K562 (cell line): ENCODE data around the gene ADPRHL1. TPM values are rescaled to one million over a fixed set of nuclear protein-coding genes. Genes with fewer than 3 reads are reported as not detected.

ENCODE experiments used
- ATAC-seq: fragments of 200-7000 bp; cut with Tn5 transposase; 3 replicates; pipeline ENCODE4 v1.9.1; 2020; ENCODE audit warnings: moderate library complexity
- BruUV-seq: library from RNA; stranded (reverse); fragments of 400-500 nt; replicated peaks from 2 replicates; lab custom pipeline; 2021; lab: Mats Ljungman, UMichigan
- CTCF ChIA-PET: fragments of 300-600 bp; formaldehyde crosslinking; extraction: SDS; loops from one replicate; lab custom pipeline; 2021; ENCODE audit warnings: low intra/inter-chr PET ratio; lab: Yijun Ruan, JAX
- POLR2A ChIA-PET: fragments of 300-600, 350-650 bp; sonication (Branson Sonifier 250); formaldehyde crosslinking; extraction: SDS; loops from one replicate; lab custom pipeline; 2021; ENCODE audit warnings: antibody characterized with exemption, inconsistent platforms; lab: Yijun Ruan, JAX
- DNase-seq, 4 experiments: peaks; one replicate each; pipeline versions ENCODE4 v3.0.0 to v3.0.0-alpha.2; 2011 to 2018; ENCODE audit warnings: low spot score in 3 of 4, mixed read lengths in 3 of 4; ENCODE audit errors: extremely low read depth in 1 of 4
- FAIRE-seq: peaks from 2 replicates; lab custom pipeline; 2011; peaks lifted over from hg19 to GRCh38; lab: Jason Lieb, UNC
- H2AFZ ChIP-seq: 2 replicates; pipeline ENCODE4 v1.6.0; 2011; ENCODE audit warnings: low read depth, low read length, control low read depth, inconsistent platforms
- H3K27ac ChIP-seq: fragments of 200-600 bp; 3 replicates; pipeline ENCODE4 v1.8.0; 2011; ENCODE audit warnings: low read depth, mild to moderate bottlenecking, control low read depth, inconsistent platforms, low read length, moderate library complexity, mixed read lengths; ENCODE audit errors: extremely low read depth
- H3K27me3 ChIP-seq, 2 experiments: fragments of 300-600 bp in 1 of 2; 2 replicates in 1 of 2; 3 replicates in 1 of 2; pipeline versions ENCODE4 v1.6.0 to v1.8.0; 2011; ENCODE audit warnings: inconsistent platforms in 2 of 2, low read length in 2 of 2, mild to moderate bottlenecking in 1 of 2, mixed read lengths in 1 of 2, moderate library complexity in 1 of 2; ENCODE audit not compliant: control insufficient read depth in 2 of 2, insufficient read depth in 2 of 2
- H3K36me3 ChIP-seq: fragments of 300-600 bp; 3 replicates; pipeline ENCODE4 v1.8.0; 2011; ENCODE audit warnings: mild to moderate bottlenecking, low read length, inconsistent platforms; ENCODE audit not compliant: control insufficient read depth, insufficient read depth
- H3K4me1 ChIP-seq, 2 experiments: fragments of 200-600 bp in 1 of 2; replicated peaks in 1 of 2; 2 replicates in 1 of 2; 3 replicates in 1 of 2; pipeline versions ENCODE4 v1.5.1 to v1.8.0; 2011; ENCODE audit warnings: inconsistent platforms in 2 of 2, low read length in 2 of 2, mild to moderate bottlenecking in 1 of 2, mixed read lengths in 1 of 2, moderate library complexity in 1 of 2; ENCODE audit not compliant: control insufficient read depth in 2 of 2, insufficient read depth in 2 of 2
- H3K4me2 ChIP-seq: 2 replicates; pipeline ENCODE4 v1.6.1; 2011; ENCODE audit warnings: low read length, control low read depth, inconsistent platforms, mixed read lengths; ENCODE audit not compliant: insufficient read depth
- H3K4me3 ChIP-seq: fragments of 200-600 bp; sonication (generic), shearing (Covaris generic); 2 replicates; pipeline ENCODE4 v1.5.1; 2016; ENCODE audit warnings: control low read depth, inconsistent platforms
- H3K79me2 ChIP-seq: fragments of 200-600 bp; 3 replicates; pipeline ENCODE4 v1.8.0; 2011; ENCODE audit warnings: low read length, inconsistent platforms; ENCODE audit not compliant: control insufficient read depth, insufficient read depth
- H3K9ac ChIP-seq, 2 experiments: 2 replicates each; pipeline versions ENCODE4 v1.6.0 to v1.6.1; 2011; ENCODE audit warnings: low read depth in 2 of 2, low read length in 2 of 2, control low read depth in 1 of 2, inconsistent platforms in 1 of 2, mild to moderate bottlenecking in 1 of 2, mixed read lengths in 1 of 2; ENCODE audit not compliant: insufficient read depth in 1 of 2
- H3K9me1 ChIP-seq: one replicate; pipeline ENCODE4 v1.6.0; 2011; ENCODE audit warnings: inconsistent platforms, mild to moderate bottlenecking, low read length, moderate library complexity; ENCODE audit not compliant: control insufficient read depth, insufficient read depth
- H3K9me3 ChIP-seq: replicated peaks from 2 replicates; pipeline ENCODE4 v1.5.1; 2011; ENCODE audit warnings: low read depth, low read length, inconsistent platforms; ENCODE audit not compliant: control insufficient read depth, insufficient read depth
- H4K20me1 ChIP-seq: replicated peaks from 2 replicates; pipeline ENCODE4 v1.6.1; 2011; ENCODE audit warnings: low read length, inconsistent platforms, mixed read lengths; ENCODE audit not compliant: control insufficient read depth, insufficient read depth
- CBFA2T3 ChIP-seq: fragments of 450-650 bp; IDR thresholded peaks from 2 replicates; pipeline ENCODE4 v1.6.1; 2017
- EP300 ChIP-seq: IDR thresholded peaks from 2 replicates; pipeline ENCODE4 v1.6.1; 2012; ENCODE audit warnings: low read length, improper control_type of control experiment
- TCF3 ChIP-seq: sonication (generic); formaldehyde crosslinking; IDR thresholded peaks from 2 replicates; pipeline ENCODE4 v1.4.0; 2020; ENCODE audit warnings: mild to moderate bottlenecking, missing genetic modification reagents
- TEAD4 ChIP-seq, 2 experiments: sonication (generic) in 1 of 2; formaldehyde crosslinking in 1 of 2; IDR thresholded peaks; 2 replicates each; pipeline versions ENCODE4 v1.6.1 to v1.8.0; 2012 to 2022; ENCODE audit warnings: borderline replicate concordance in 1 of 2, inconsistent platforms in 1 of 2, low read length in 1 of 2, mild to moderate bottlenecking in 1 of 2, missing genetic modification reagents in 1 of 2
- TOE1 ChIP-seq, 2 experiments: fragments of 450-650 bp in 1 of 2; sonication (generic) in 1 of 2; formaldehyde crosslinking in 1 of 2; IDR thresholded peaks; 2 replicates each; pipeline versions ENCODE4 v1.7.1 to v1.8.0; 2016 to 2022; ENCODE audit warnings: borderline replicate concordance in 2 of 2, mild to moderate bottlenecking in 2 of 2, antibody characterized with exemption in 1 of 2, inconsistent platforms in 1 of 2, low read depth in 1 of 2, missing genetic modification reagents in 1 of 2, moderate library complexity in 1 of 2
- ZNF75A ChIP-seq: fragments of 450-650 bp; formaldehyde crosslinking; IDR thresholded peaks from 2 replicates; pipeline ENCODE4 v1.4.0; 2020; ENCODE audit warnings: mild to moderate bottlenecking
- WGBS: fragments of 100-300 bp; shearing (Covaris generic); methylation state at CpG from one replicate; pipeline ENCODE4 v1.1.6; 2016; ENCODE audit warnings: low coverage, mixed read lengths; ENCODE audit not compliant: insufficient coverage; ENCODE audit errors: missing lambda C conversion rate; 5-methylcytosine and 5-hydroxymethylcytosine counted together
- in situ Hi-C: fragments of 300-500 bp; cut with MboI; formaldehyde crosslinking; loops from 4 replicates; pipeline ENCODE4 v1.15.0; 2018; ENCODE audit warnings: inconsistent platforms, mixed read lengths
- intact Hi-C: fragments of 100-400 bp; cut with micrococcal nuclease; formaldehyde crosslinking; loops from 2 replicates; pipeline ENCODE4 v1.14.2; 2022
- polyA plus RNA-seq, 8 experiments: library from polyadenylated mRNA; depleted of rRNA in 4 of 8; stranded (reverse) in 5 of 8; unstranded in 3 of 8; fragments of >200 nt; fragmentation: Nextera tagmentation in 2 of 8; fragmentation: Illumina TruSeq in 1 of 8; extraction: Ambion mirVana in 2 of 8; extraction: Trizol in 1 of 8; gene quantifications; 2 replicates each; pipeline versions ENCODE4 v1.2.1 to v1.2.3, GENCODE V29; 2011 to 2014; ENCODE audit warnings: inconsistent platforms in 1 of 8, missing spikeins in 1 of 8
- total RNA-seq, 7 experiments: library from RNA; depleted of rRNA in 6 of 7; stranded (reverse); fragments of >200 nt in 6 of 7; fragmentation: Illumina TruSeq in 2 of 7; extraction: Trizol in 2 of 7; gene quantifications; 2 replicates each; pipeline versions ENCODE4 v1.2.1 to v1.2.3, GENCODE V29; 2011 to 2021; ENCODE audit warnings: low replicate concordance in 1 of 7

ADPRHL1 gene
- total and polyA plus RNA-seq, 9 of the 15 experiments (the other 6 are each of a cell fraction or from before 2014, with no cell fraction given): 0.06 to 0.76 (median 0.37) TPM; not detected in 1

- H3K4me3 ChIP-seq: no peak overlapping the region
- no peak overlapping the region for H2AFZ ChIP-seq
- no peaks in the 10 kb centered on the region for H3K9me3 ChIP-seq
- FAIRE-seq (no peak), ATAC-seq (peak; percentile 16), DNase-seq (no peak)
- H3K9me1 ChIP-seq: no peaks in the 10 kb centered on the region
- CTCF ChIA-PET: no interaction called here
- no peaks in the 10 kb centered on the region for H3K27me3 ChIP-seq
- H3K27ac ChIP-seq: peak overlapping the region; percentile 22; the same call in 2 of the 3 replicates
- TF ChIP-seq TCF3 (CRISPR knock-in tag) (0 out of 2 replicates have a peak, but pooled peaks have one; percentile 5), CBFA2T3 (peak; percentile 15; the same call in 1 of the 2 replicates), TOE1 (IDR thresholded peaks at IDR 0.05; ENCODE audit: borderline replicate concordance) (no peak), TOE1 (CRISPR knock-in tag; IDR thresholded peaks at IDR 0.05; ENCODE audit: borderline replicate concordance, low read depth) (no peak), EP300 (peak; percentile 10; the same call in 1 of the 2 replicates), TEAD4 (IDR thresholded peaks at IDR 0.05; ENCODE audit: low read length) (no peak), TEAD4 (CRISPR knock-in tag; IDR thresholded peaks at IDR 0.05; ENCODE audit: borderline replicate concordance) (no peak), ZNF75A (CRISPR knock-in tag) (no peak)
- H3K79me2 ChIP-seq: peaks cover 8% of the 10 kb centered on the region; the same call in 2 of the 3 replicates
- WGBS: 21% methylated on average over 10 of the region's 11 CpGs
- H3K4me2 ChIP-seq: peak overlapping the region; percentile 18
- in situ Hi-C loops: no loop called here
- intact Hi-C loops: loop anchor here (5.0 kb wide), 1 partner anchor 62 kb away; the partner anchor contains the start of gene LAMP1
- POLR2A ChIA-PET: no interaction called here
- no peaks in the 10 kb centered on the region for H4K20me1 ChIP-seq
- no TSS peak for BruUV-seq
- peak overlapping the region in 1 of 2 experiments; percentile 23; a peak in 1 of 4 replicates for H3K9ac ChIP-seq
- 0 out of 3 replicates have a peak, but pooled peaks cover 3% of the 10 kb centered on the region for H3K36me3 ChIP-seq
- H3K4me1 ChIP-seq: peaks cover 18 to 21% of the 10 kb centered on the region in 2 experiments; a peak in 4 of 5 replicates
Observed at GRCh38 chr13:113359571-113359970, 93.7 kb downstream of the ADPRHL1 start.
